GM18502 (cell line): ENCODE results near the gene C16orf86.

Experiments used
- ATAC-seq: cut with Tn5 transposase; IDR thresholded peaks from one replicate; pipeline ENCODE4 v1.9.1; 2021; ENCODE audit warnings: mild to moderate bottlenecking; ENCODE audit not compliant: unreplicated experiment, poor library complexity

Gene C16orf86

GRCh38 chr16:67664871-67665270 lies 1.7 kb upstream of the C16orf86 start:
- ATAC-seq: no peak

GRCh38 chr16:67665598-67665997 lies 1.0 kb upstream of the C16orf86 start:
- ATAC-seq: no peak

GRCh38 chr16:67666032-67666551 lies 522 bp upstream of the C16orf86 start:
- peak; percentile 7 for ATAC-seq

- peak; percentile 2 for ATAC-seq
Observed at GRCh38 chr16:67667453-67667816, 821 bp downstream of the C16orf86 start.

GRCh38 chr16:67667817-67668494 lies 1.3 kb downstream of the C16orf86 start:
- ATAC-seq: peak; percentile 76

GRCh38 chr16:67668495-67669157 lies 2.0 kb downstream of the C16orf86 start:
- no peak for ATAC-seq

- no peak for ATAC-seq
Observed at GRCh38 chr16:67669499-67670101, 3.0 kb downstream of the C16orf86 start.

- no peak for ATAC-seq
Observed at GRCh38 chr16:67672306-67672705, 5.7 kb downstream of the C16orf86 start.

GRCh38 chr16:67672739-67673662 lies 6.4 kb downstream of the C16orf86 start:
- ATAC-seq: no peak

- ATAC-seq: no peak
Observed at GRCh38 chr16:67673712-67674580, 7.3 kb downstream of the C16orf86 start.

- no peak for ATAC-seq
Observed at GRCh38 chr16:67674851-67675578, 8.4 kb downstream of the C16orf86 start.

GRCh38 chr16:67675579-67675935 lies 8.9 kb downstream of the C16orf86 start:
- ATAC-seq: no peak

- ATAC-seq: no peak
Observed at GRCh38 chr16:67675999-67676398, 9.4 kb downstream of the C16orf86 start.

GRCh38 chr16:67676516-67676915 lies 9.9 kb downstream of the C16orf86 start:
- no peak for ATAC-seq

GRCh38 chr16:67676939-67677338 lies 10.3 kb downstream of the C16orf86 start:
- ATAC-seq: no peak

GRCh38 chr16:67677712-67678111 lies 11.1 kb downstream of the C16orf86 start:
- no peak for ATAC-seq

- no peak for ATAC-seq
Observed at GRCh38 chr16:67678354-67679023, 11.9 kb downstream of the C16orf86 start.
